GM19324 (cell line): ENCODE data around the gene ATAD3B.
"Not testable (repeated sequence)": the region's sequence is repeated elsewhere in the genome, so short reads cannot be mapped to it uniquely, and the experiment has no call there.

Source experiments
- ATAC-seq: cut with Tn5 transposase; IDR thresholded peaks from one replicate; pipeline ENCODE4 v1.9.1; 2021; ENCODE audit warnings: mild to moderate bottlenecking, moderate library complexity; ENCODE audit not compliant: unreplicated experiment, low FRiP score

ATAD3B gene

DNA sequence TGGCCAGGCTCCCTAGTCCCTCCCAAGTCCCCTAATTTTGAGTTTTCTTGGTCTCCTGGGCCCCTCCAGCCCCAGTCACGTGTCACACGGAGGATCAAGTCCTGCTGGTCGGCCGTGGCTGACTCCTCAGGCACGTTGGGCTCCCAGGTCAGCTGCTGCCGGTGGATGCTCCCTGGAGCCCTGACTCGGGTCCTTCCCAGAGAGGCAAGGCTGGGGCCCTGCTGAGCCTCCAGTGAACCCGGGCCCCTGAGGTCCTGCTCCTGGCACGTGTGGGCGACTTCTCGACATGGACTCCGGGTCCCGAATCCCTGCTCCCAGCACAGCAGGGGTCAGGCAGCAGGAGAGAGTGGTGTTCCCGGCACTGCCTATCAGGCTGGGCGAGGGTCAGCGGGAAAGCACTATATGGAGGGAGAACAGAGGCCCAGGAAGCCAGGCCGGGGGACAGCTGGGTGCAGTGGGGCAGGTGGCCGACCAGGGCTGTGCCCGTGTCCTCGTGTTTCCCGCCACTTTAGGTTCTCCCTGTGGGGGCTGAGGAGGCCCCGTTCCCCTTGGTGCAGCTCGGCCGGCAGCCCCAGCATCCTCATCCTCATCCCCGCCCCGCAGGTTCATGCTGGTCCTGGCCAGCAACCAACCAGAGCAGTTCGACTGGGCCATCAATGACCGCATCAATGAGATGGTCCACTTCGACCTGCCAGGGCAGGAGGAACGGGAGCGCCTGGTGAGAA is 55.7 kb downstream of the ATAD3B start:
- no peak for ATAC-seq

- ATAC-seq = no peak
Observed at GRCh38 chr1:1528301-1529267, 57.0 kb downstream of the ATAD3B start.

DNA sequence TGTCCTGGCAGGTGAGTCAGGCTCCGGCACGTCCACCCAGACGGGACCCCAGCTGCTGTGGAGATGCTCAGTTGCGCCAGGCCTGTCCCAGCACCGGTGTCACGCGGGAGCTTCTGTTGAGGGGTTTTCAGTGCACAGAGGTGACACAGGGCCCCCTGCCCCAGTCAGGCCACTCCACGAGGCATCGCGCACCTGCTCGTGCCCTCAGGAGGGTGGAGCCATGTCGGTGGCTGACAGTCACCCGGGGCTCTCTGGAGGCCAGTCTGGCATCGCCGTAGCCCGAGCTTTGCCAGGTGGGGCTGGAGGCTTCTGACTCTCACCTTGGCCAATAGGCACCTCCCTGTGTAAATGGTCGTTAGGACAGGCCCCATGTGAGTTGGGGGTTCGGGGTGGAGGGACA is 57.8 kb downstream of the ATAD3B start:
- ATAC-seq = no peak

DNA sequence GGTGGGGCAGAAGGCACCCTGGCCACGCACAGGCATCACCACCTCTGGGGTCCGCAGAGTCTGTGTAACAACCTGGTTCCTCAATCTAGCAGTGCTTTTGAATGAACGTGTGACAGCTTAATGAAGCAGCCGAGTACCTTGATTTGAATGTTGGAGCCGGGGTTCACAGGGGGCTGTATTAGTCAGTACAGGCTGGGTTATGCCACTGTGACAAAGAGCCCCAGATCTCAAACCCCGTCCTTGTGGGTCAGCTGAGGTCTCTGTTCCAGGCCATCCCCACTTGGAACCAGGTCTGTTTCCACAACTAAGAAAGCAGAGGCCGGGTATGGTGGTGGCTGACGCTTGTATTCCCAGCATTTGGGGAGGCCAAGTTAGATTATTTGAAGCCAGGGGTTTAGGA is 58.4 kb downstream of the ATAD3B start:
- no peak for ATAC-seq

DNA sequence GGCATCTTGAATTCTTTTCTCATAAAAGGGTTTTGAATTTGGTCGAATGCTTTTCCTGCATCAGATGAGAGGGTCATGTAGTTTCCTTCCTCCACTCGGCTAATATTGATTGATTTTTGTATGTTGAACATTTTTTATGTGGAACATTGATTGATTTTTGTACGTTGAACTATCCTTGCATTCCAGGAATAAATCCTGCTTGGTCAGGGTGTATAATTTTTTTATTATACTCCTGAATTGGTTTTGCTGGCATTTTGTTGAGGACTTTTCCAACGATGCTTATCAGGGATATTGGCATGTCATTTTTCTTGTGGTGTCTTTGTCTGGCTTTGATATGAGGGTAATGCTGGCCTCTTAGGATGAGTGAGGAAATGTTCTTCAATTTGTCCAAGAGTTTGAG is 60.4 kb downstream of the ATAD3B start:
- ATAC-seq = no peak

DNA sequence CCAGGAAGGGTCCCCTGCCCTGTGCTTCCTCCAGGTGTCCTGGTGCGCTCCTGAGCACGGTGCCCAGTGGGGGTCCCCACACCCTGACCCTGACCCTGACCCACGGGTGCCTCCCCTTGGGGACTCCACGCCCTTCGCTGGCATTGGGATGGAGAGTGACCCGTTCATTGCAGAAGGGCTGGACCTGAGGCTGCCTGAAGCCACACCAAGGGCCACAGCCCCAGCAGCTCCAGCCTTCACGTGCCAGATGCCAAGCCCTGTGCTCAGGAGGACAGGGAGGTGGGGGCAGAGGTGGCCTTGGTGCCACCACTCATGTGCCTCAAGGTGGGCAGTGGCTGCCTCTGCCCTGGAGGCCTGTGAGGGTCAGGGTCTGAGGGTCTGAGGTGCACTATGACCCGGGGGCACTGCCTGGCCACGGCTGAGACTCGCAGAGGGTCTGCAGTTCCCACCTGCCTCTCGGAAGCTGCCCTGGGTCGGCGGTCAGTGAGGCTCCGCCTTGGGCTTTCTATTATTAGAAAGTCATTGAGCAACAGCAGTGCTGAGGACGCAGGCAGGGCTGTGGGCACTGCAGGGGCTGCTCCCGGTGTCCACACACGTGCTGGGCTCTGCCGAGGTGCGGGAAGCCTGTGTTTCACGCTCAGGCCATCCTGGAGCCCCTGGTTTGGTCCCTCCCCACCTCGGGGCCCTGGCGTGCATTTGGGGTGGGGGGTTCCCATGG is 61.8 kb downstream of the ATAD3B start:
- ATAC-seq = not testable (repeated sequence)

DNA sequence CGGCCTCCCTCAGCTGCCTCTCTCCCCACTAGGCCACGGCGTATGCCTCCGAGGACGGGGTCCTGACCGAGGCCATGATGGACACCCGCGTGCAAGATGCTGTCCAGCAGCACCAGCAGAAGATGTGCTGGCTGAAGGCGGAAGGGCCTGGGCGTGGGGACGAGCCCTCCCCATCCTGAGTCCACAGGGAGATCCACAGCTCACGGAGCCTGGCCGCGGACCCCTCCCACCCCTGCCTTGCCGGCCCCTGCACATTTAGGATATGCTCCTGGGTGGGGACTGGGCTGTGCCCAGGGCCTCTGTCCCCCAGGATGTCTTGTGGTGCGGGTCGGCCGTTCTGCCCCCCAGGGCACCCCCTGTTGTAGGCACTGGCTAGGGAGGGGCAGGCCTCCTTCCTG is 62.3 kb downstream of the ATAD3B start:
- not testable (repeated sequence) for ATAC-seq

GRCh38 chr1:1534401-1535154 is 63.0 kb downstream of the ATAD3B start:
- no peak for ATAC-seq

- no peak for ATAC-seq
Observed at GRCh38 chr1:1535201-1536018, 63.8 kb downstream of the ATAD3B start.

- ATAC-seq = no peak
Observed at GRCh38 chr1:1536019-1536937, 64.7 kb downstream of the ATAD3B start.

DNA sequence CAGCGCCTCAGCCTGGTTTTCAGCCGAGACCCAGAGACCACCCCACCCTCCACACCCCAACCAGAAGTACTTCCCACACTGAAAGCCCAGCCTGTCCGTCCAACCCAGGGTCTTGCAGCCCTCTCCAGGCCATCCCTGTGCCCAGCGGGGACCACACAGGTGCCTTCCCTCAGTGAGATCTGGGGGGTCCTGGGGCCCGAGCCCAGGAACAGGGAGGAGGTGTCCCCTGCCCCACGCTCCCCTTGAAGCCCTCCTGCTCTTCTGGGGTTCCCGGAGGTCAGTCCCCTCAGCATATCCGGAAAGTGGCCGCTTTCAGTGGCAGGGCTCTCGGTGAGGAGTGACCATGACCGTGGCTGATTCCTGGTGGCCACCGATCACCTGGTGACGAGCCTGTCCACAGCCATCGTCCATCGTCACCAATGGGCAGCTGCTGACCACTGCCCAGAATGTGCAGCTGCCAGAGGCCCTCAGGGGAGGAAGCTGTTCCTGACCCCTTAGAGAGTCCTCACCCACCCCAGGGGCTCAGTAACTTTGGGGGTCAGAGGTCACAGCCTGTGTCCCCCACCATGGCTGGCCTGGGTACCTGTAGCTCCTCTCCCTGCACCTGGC is 65.5 kb downstream of the ATAD3B start:
- ATAC-seq = no peak

- no peak for ATAC-seq
Observed at GRCh38 chr1:1537626-1538250, 66.2 kb downstream of the ATAD3B start.

DNA sequence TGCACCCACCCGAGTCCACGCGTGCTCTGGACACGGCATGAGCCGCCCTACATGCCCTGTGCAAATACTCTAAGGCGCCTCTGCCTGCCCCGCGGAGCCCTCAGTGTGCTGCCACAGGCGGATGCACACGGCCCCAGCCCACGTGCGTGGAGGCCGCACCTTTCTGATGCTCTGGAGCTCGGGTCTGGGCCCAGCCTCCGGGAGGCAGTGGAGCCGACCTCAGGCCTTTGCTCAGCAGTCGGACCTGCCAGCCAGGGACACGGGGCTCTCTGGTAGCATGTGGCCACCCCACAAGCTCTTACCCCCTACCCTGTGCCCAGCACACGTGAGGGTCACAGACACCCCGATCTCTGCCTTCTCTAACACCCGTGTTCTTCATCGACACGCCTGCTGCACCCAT is 66.8 kb downstream of the ATAD3B start:
- ATAC-seq = no peak

DNA sequence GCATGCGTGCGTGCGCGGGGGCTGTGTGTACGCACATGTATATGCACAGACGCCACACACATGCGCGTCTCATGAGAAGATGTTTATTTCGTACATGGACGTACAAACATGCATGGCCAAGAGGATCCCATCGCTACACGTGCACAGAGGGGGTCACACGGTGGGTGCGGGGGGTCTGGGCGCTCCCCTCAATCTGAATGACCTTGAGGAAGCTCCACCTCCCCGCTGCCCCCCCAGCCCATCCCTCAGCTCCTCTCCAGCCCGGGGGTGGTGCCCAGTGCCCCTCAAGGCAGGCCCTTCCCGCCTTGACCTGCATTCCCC is 67.4 kb downstream of the ATAD3B start:
- no peak for ATAC-seq

- no peak for ATAC-seq
Observed at GRCh38 chr1:1539310-1540089, 67.9 kb downstream of the ATAD3B start.

DNA sequence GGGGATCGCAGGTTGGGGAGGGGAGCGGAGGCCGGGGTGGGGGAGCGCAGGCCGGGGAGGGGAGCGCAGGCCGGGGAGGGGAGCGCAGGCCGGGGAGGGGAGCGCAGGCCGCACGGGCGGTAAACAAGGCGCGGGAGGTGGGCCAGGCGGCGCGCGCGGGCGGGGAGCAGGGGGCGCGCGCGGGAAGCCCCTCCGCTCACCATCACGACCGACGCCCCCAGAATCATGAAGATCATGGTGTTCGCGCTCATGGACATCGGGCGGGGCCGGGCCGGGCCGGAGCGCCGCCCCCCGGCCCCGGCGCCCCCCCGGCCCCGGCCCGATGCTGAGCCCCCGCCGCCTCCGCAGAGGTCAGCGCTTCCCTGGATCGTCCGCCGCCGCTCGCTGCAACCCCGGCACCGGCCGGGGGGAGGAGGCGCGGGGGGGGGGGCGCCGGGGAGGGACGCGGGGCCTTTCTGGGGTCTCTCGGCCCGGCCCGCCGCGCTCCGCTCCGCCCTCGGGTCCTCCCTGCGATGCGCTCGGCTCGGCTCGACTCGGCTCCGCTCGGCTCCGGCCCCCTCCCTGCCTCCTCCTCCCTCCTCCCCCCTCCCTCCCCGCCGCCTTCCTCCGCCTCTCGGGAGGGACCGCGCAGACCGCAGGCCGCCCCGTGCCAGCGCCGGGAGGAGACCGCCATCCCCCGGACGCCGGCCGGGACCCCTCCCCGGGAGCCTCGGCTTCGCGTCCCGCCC is 68.7 kb downstream of the ATAD3B start, which contains the start of gene TMEM240:
Gene TMEM240 (minus strand): TSS at position 535 of the 728 bp plus-strand sequence. CDS start 278 bp downstream, at position 257.
- no peak for ATAC-seq
